Fibroblast of pulmonary artery (primary cell): ENCODE measurements around the gene VPS16.

Source experiments
- DNase-seq: peaks from one replicate; pipeline ENCODE4 v3.0.0-alpha.2; 2010; ENCODE audit warnings: low read depth
- H3K4me3 ChIP-seq: replicated peaks from 2 replicates; pipeline ENCODE4 v1.5.1; 2011; ENCODE audit warnings: low read depth, mild to moderate bottlenecking, control low read depth, low read length, moderate library complexity
- CTCF ChIP-seq: IDR thresholded peaks from 2 replicates; pipeline ENCODE4 v1.5.1; 2011; ENCODE audit warnings: mild to moderate bottlenecking, control low read depth, low read length, inconsistent platforms; ENCODE audit errors: missing control alignments

Gene VPS16

GRCh38 chr20:2845607-2846006 lies 5.1 kb downstream of the VPS16 start:
- DNase-seq, result no peak
- no peak for TF ChIP-seq CTCF
- no peak overlapping the region for H3K4me3 ChIP-seq

- DNase-seq, result no peak
- no peak for TF ChIP-seq CTCF
These were observed 6.2 kb downstream of the VPS16 start for GRCh38 chr20:2846698-2847097.

GRCh38 chr20:2847802-2848201 lies 7.3 kb downstream of the VPS16 start:
- TF ChIP-seq CTCF, result no peak

More at GRCh38 chr20:2846698-2847097, 6.2 kb downstream of the VPS16 start:
- no peak overlapping the region for H3K4me3 ChIP-seq

GRCh38 chr20:2849529-2849928 lies 9.0 kb downstream of the VPS16 start:
- H3K4me3 ChIP-seq, result no peak overlapping the region
- no peak for DNase-seq
- TF ChIP-seq CTCF, result no peak

More at GRCh38 chr20:2847802-2848201, 7.3 kb downstream of the VPS16 start:
- no peak for DNase-seq
- no peak overlapping the region for H3K4me3 ChIP-seq

- no peak for DNase-seq
- H3K4me3 ChIP-seq, result no peak overlapping the region
- no peak for TF ChIP-seq CTCF
These were observed 10.5 kb downstream of the VPS16 start for GRCh38 chr20:2851086-2851485.

- no peak for TF ChIP-seq CTCF
- DNase-seq, result no peak
- no peak overlapping the region for H3K4me3 ChIP-seq
These were observed 18.0 kb downstream of the VPS16 start for GRCh38 chr20:2858591-2858990.

GRCh38 chr20:2859330-2860121 lies 19.0 kb downstream of the VPS16 start:
- H3K4me3 ChIP-seq, result no peak overlapping the region
- peak; percentile 33 for DNase-seq
- no peak for TF ChIP-seq CTCF
